Endodermal cell (in vitro differentiated cells): ENCODE data around the gene NDUFC2. TPM values are rescaled to one million over a fixed set of nuclear protein-coding genes. Genes with fewer than 3 reads are reported as not detected.

Source experiments
- DNase-seq: peaks from one replicate; pipeline ENCODE4 v3.0.0-alpha.2; 2017
- H3K27ac ChIP-seq: 2 replicates; pipeline ENCODE4 v1.5.1; 2013; ENCODE audit warnings: mild to moderate bottlenecking, low read depth, low read length, moderate library complexity
- H3K27me3 ChIP-seq: 2 replicates; pipeline ENCODE4 v1.6.1; 2013; ENCODE audit warnings: mild to moderate bottlenecking, low read length, moderate library complexity; ENCODE audit not compliant: insufficient read depth, control insufficient read depth, poor library complexity, severe bottlenecking
- H3K36me3 ChIP-seq: 2 replicates; pipeline ENCODE4 v1.7.0; 2013; ENCODE audit warnings: mild to moderate bottlenecking, low read length, moderate library complexity; ENCODE audit not compliant: control insufficient read depth, insufficient read depth
- H3K4me1 ChIP-seq: one replicate; pipeline ENCODE4 v1.7.0; 2013; ENCODE audit warnings: low read length; ENCODE audit not compliant: control insufficient read depth, insufficient read depth
- H3K4me3 ChIP-seq: 2 replicates; pipeline ENCODE4 v1.5.1; 2013; ENCODE audit warnings: mild to moderate bottlenecking, low read length, moderate library complexity
- H3K9ac ChIP-seq: 2 replicates; pipeline ENCODE4 v1.6.1; 2013; ENCODE audit warnings: mild to moderate bottlenecking, low read length, moderate library complexity; ENCODE audit not compliant: poor library complexity, severe bottlenecking; ENCODE audit errors: extremely low read depth
- H3K9me3 ChIP-seq: 2 replicates; pipeline ENCODE4 v1.6.1; 2013; ENCODE audit warnings: mild to moderate bottlenecking, low read length, moderate library complexity; ENCODE audit not compliant: control insufficient read depth
- H3K27ac Mint-ChIP-seq: 2 replicates; pipeline ENCODE4 v1.8.0; 2020; ENCODE audit warnings: mixed read lengths
- H3K27me3 Mint-ChIP-seq: 2 replicates; pipeline ENCODE4 v1.8.0; 2021; ENCODE audit warnings: mild to moderate bottlenecking, mixed read lengths; ENCODE audit not compliant: insufficient read depth
- H3K36me3 Mint-ChIP-seq: 2 replicates; pipeline ENCODE4 v1.8.0; 2020; ENCODE audit warnings: low read depth, mixed read lengths
- H3K4me1 Mint-ChIP-seq: 2 replicates; pipeline ENCODE4 v1.8.0; 2020; ENCODE audit warnings: mixed read lengths
- H3K4me3 Mint-ChIP-seq: 2 replicates; pipeline ENCODE4 v1.8.0; 2020; ENCODE audit warnings: mild to moderate bottlenecking, moderate library complexity, mixed read lengths
- H3K9me3 Mint-ChIP-seq: 2 replicates; pipeline ENCODE4 v1.8.0; 2020; ENCODE audit warnings: mild to moderate bottlenecking, mixed read lengths
- WGBS, 2 experiments: methylation state at CpG; one replicate each; pipeline versions ENCODE4 v1.1.5 to v1.1.7; 2013; ENCODE audit warnings: missing lambda C conversion rate in 2 of 2, mixed read lengths in 1 of 2; ENCODE audit not compliant: insufficient coverage in 1 of 2, insufficient read length in 1 of 2; 5-methylcytosine and 5-hydroxymethylcytosine counted together
- total RNA-seq, 2 donors: library from RNA; stranded (reverse); fragmentation: NEBNext Ultra II Directional in 1 of 2; extraction: Animal tissue kit (Norgen Biotek cat#: 25700) in 1 of 2; gene quantifications; 2 replicates in 1 of 2; 3 replicates in 1 of 2; pipeline ENCODE4 v1.2.1, GENCODE V29; 2021
- TF ChIP-seq, protein P1 (sequence below): fragments of 200-600 bp; sonication (generic); conservative IDR thresholded peaks from 2 replicates; pipeline ENCODE4 v1.5.0; 2021; ENCODE audit warnings: antibody characterized with exemption, mild to moderate bottlenecking

The NDUFC2 gene
- total RNA-seq, 2 donors from 2014 or later = 255 to 275 TPM

DNA sequence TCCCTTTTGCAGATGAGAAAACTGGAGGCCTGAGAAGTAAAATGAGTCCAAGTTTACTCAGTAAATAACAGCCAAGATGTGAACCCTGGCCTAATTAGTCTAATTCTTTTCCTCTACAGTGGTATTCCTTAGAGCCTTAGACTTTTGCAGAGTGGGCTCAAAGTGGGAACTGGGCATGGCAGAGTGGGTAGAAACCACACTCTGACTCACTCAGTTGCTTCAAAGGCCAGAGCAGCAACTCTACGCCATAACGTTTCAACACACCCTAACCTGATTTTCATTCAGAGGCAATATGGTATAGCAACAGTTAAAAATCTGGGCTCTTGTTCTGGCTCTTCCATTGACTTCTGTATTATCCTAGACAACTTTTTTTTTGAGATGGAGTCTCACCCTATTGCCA is 13.2 kb downstream of the NDUFC2 start:
- no peak for DNase-seq
- Histone ChIP-seq H3K4me1 (no peaks in the 10 kb centered on the region), H3K9ac (no peak overlapping the region), H3K27ac (no peak overlapping the region), H3K9me3 (no peaks in the 10 kb centered on the region), H3K4me3 (no peak overlapping the region), H3K36me3 (peaks cover 39% of the 10 kb centered on the region), H3K27me3 (no peaks in the 10 kb centered on the region)
- Mint-ChIP-seq H3K4me1 (no peaks in the 10 kb centered on the region), H3K36me3 (peaks cover 36% of the 10 kb centered on the region), H3K27ac (no peak overlapping the region), H3K27me3 (no peaks in the 10 kb centered on the region), H3K4me3 (no peak overlapping the region), H3K9me3 (no peaks in the 10 kb centered on the region)
- 89 to 100% methylated on average over 2 of the region's 2 CpGs for WGBS, 2 experiments
- TF ChIP-seq, protein P1, sequence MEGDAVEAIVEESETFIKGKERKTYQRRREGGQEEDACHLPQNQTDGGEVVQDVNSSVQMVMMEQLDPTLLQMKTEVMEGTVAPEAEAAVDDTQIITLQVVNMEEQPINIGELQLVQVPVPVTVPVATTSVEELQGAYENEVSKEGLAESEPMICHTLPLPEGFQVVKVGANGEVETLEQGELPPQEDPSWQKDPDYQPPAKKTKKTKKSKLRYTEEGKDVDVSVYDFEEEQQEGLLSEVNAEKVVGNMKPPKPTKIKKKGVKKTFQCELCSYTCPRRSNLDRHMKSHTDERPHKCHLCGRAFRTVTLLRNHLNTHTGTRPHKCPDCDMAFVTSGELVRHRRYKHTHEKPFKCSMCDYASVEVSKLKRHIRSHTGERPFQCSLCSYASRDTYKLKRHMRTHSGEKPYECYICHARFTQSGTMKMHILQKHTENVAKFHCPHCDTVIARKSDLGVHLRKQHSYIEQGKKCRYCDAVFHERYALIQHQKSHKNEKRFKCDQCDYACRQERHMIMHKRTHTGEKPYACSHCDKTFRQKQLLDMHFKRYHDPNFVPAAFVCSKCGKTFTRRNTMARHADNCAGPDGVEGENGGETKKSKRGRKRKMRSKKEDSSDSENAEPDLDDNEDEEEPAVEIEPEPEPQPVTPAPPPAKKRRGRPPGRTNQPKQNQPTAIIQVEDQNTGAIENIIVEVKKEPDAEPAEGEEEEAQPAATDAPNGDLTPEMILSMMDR = no peak

DNA sequence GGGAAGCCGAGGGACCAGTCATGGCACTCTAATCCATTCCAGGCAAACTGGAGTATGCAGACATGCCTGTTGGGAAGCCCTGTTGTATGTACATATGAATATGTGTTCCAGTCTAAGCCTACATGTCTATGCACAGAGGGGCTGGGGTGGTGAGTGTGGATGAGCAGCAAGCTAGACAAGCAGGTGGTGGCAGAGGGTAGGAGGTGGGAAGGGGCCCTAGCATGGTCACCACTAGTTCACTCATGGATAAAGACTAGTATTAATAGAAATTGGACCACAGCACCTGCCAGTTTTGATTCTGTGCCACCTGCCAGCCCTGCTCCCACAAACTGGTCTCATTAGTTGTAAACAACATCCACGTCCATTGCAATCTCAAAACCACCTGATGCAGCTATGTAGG is 14.5 kb downstream of the NDUFC2 start:
- H3K9ac ChIP-seq = no peak overlapping the region
- H3K4me3 ChIP-seq = no peak overlapping the region
- WGBS, 2 experiments = 97 to 98% methylated on average over 2 of the region's 2 CpGs
- no peak for DNase-seq
- Mint-ChIP-seq H3K9me3 (no peaks in the 10 kb centered on the region), H3K4me3 (no peak overlapping the region), H3K27ac (no peak overlapping the region), H3K4me1 (no peaks in the 10 kb centered on the region), H3K27me3 (no peaks in the 10 kb centered on the region), H3K36me3 (peaks cover 27% of the 10 kb centered on the region)
- H3K27me3 ChIP-seq = no peaks in the 10 kb centered on the region
- H3K36me3 ChIP-seq = peaks cover 26% of the 10 kb centered on the region
- H3K27ac ChIP-seq = no peak overlapping the region
- TF ChIP-seq, protein P1 = no peak
- no peaks in the 10 kb centered on the region for H3K4me1 ChIP-seq
- H3K9me3 ChIP-seq = no peaks in the 10 kb centered on the region

DNA sequence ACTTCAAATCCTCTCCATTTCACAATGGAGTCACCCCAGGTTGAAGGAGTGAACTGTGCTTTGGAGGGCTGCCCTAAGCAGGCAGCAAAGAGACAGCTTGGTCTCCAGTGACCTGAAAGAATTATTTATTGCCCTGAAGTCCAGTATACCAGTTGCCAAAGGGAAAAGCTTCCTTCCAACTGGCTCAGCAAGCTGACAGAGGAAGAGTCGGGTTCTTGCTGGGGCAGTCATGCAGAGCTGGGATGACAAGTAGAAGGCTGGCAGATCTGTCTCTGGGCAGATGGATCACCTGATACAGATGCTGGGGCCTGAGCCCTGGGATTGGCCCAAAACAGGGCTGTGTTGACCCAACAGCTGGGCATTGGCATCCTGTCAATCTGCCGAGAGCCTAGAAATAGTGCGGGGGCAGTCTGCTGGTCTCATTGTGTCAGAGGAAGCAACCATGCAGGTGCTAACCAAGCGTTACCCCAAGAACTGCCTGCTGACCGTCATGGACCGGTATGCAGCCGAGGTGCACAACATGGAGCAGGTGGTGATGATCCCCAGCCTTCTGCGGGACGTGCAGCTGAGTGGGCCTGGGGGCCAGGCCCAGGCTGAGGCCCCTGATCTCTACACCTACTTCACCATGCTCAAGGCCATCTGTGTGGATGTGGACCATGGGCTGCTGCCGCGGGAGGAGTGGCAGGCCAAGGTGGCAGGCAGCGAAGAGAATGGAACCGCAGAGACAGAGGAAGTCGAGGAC is 16.1 kb downstream of the NDUFC2 start, which contains the start of gene THRSP:
Gene THRSP (plus strand): TSS at position 422 of the 742 bp plus-strand sequence. CDS start 21 bp downstream, at position 443.
- Mint-ChIP-seq H3K27me3 (no peaks in the 10 kb centered on the region), H3K27ac (no peak within 1 kb of the TSS), H3K36me3 (peaks cover 15% of the 10 kb centered on the region), H3K4me3 (no peak within 1 kb of the TSS), H3K4me1 (no peaks in the 10 kb centered on the region), H3K9me3 (no peaks in the 10 kb centered on the region)
- Histone ChIP-seq H3K36me3 (peaks cover 11% of the 10 kb centered on the region), H3K9me3 (no peaks in the 10 kb centered on the region), H3K27ac (no peak within 1 kb of the TSS), H3K4me3 (no peak within 1 kb of the TSS), H3K27me3 (no peaks in the 10 kb centered on the region), H3K9ac (no peak within 1 kb of the TSS), H3K4me1 (no peaks in the 10 kb centered on the region)
- DNase-seq = no peak
- 93 to 97% methylated on average over 8 to 14 of the region's 14 CpGs for WGBS, 2 experiments
- TF ChIP-seq, protein P1 = no peak
